CD4-positive, alpha-beta T cell treated with Interleukin-6 at 100 ng/mL for 8 hours (primary cell): ENCODE results near the gene ADAM8.
A peak's percentile ranks its signal among the peaks of the same experiment; 100 is the strongest.

Experiments
- DNase-seq: peaks from one replicate; pipeline ENCODE4 v3.0.0-alpha.2; 2020; ENCODE audit warnings: mixed read lengths, low spot score

Gene ADAM8

GRCh38 chr10:133308421-133309099, 31.9 kb upstream of the ADAM8 start, which contains the start of the genes TUBGCP2 and ZNF511:
Gene TUBGCP2 (minus strand): TSS chr10:133308872. CDS start chr10:133302941, 5,931 bp downstream.
Gene ZNF511 (plus strand): TSS chr10:133308914. CDS start chr10:133308944, 30 bp downstream.
- peak; percentile 84 for DNase-seq

- DNase-seq: peak; percentile 87
These were observed 31.2 kb upstream of the ADAM8 start for GRCh38 chr10:133307776-133308420.

GRCh38 chr10:133306941-133307379, 30.3 kb upstream of the ADAM8 start:
- DNase-seq: no peak

GRCh38 chr10:133306097-133306476, 29.4 kb upstream of the ADAM8 start:
- no peak for DNase-seq

GRCh38 chr10:133303206-133303605, 26.5 kb upstream of the ADAM8 start:
- DNase-seq: no peak

- DNase-seq: no peak
These were observed 25.6 kb upstream of the ADAM8 start for GRCh38 chr10:133302230-133302629.

GRCh38 chr10:133299738-133300137, 23.1 kb upstream of the ADAM8 start:
- DNase-seq: no peak

- no peak for DNase-seq
These were observed 22.6 kb upstream of the ADAM8 start for GRCh38 chr10:133299224-133299623.

- DNase-seq: no peak
These were observed 21.8 kb upstream of the ADAM8 start for GRCh38 chr10:133298466-133298865.

- DNase-seq: no peak
These were observed 20.8 kb upstream of the ADAM8 start for GRCh38 chr10:133297504-133297903.

- no peak for DNase-seq
These were observed 19.0 kb upstream of the ADAM8 start for GRCh38 chr10:133295426-133296320.

GRCh38 chr10:133294189-133294588, 17.5 kb upstream of the ADAM8 start:
- DNase-seq: no peak

- DNase-seq: no peak
These were observed 17.1 kb upstream of the ADAM8 start for GRCh38 chr10:133293810-133294119.

- DNase-seq: no peak
These were observed 16.5 kb upstream of the ADAM8 start for GRCh38 chr10:133292919-133293809.

GRCh38 chr10:133289761-133290160, 13.1 kb upstream of the ADAM8 start:
- no peak for DNase-seq

GRCh38 chr10:133287832-133288500, 11.3 kb upstream of the ADAM8 start:
- DNase-seq: no peak

GRCh38 chr10:133286366-133286765, 9.7 kb upstream of the ADAM8 start:
- DNase-seq: no peak

- no peak for DNase-seq
These were observed 8.5 kb upstream of the ADAM8 start for GRCh38 chr10:133285217-133285616.

GRCh38 chr10:133283931-133284330, 7.3 kb upstream of the ADAM8 start:
- no peak for DNase-seq

- no peak for DNase-seq
These were observed 6.2 kb upstream of the ADAM8 start for GRCh38 chr10:133282846-133283390.
